DND-41 (cell line): ENCODE data around the gene ADCK1.
A peak's percentile ranks its signal among the peaks of the same experiment; 100 is the strongest.

ENCODE experiments used
- ATAC-seq: fragments of 200-7000 bp; cut with Tn5 transposase; 3 replicates; pipeline ENCODE4 v1.9.1; 2021; ENCODE audit warnings: low read depth; ENCODE audit not compliant: insufficient read depth
- DNase-seq: peaks from one replicate; pipeline ENCODE4 v3.0.0-alpha.2; 2020
- H2AFZ ChIP-seq: 2 replicates; pipeline ENCODE4 v1.6.0; 2012; ENCODE audit warnings: low read depth, low read length
- H3K27ac ChIP-seq: 2 replicates; pipeline ENCODE4 v1.5.1; 2012; ENCODE audit warnings: low read length, inconsistent platforms
- H3K27me3 ChIP-seq: fragments of 200-600 bp; sonication (generic); 2 replicates; pipeline ENCODE4 v1.6.0; 2012; ENCODE audit warnings: low read length, mild to moderate bottlenecking, inconsistent platforms; ENCODE audit not compliant: insufficient read depth, poor library complexity
- H3K36me3 ChIP-seq: 2 replicates; pipeline ENCODE4 v1.5.1; 2012; ENCODE audit warnings: low read length, inconsistent platforms; ENCODE audit not compliant: insufficient read depth
- H3K4me1 ChIP-seq: 2 replicates; pipeline ENCODE4 v1.5.1; 2012; ENCODE audit warnings: mild to moderate bottlenecking, low read length; ENCODE audit not compliant: insufficient read depth
- H3K4me2 ChIP-seq: 2 replicates; pipeline ENCODE4 v1.6.0; 2012; ENCODE audit warnings: mild to moderate bottlenecking, moderate library complexity, low read length, inconsistent platforms; ENCODE audit not compliant: insufficient read depth
- H3K4me3 ChIP-seq, 2 experiments: fragments of 200-600 bp in 1 of 2; shearing (Covaris generic) in 1 of 2; 2 replicates each; pipeline ENCODE4 v1.5.1; 2012 to 2016; ENCODE audit warnings: inconsistent platforms in 2 of 2, low read length in 2 of 2, mild to moderate bottlenecking in 2 of 2, low read depth in 1 of 2, moderate library complexity in 1 of 2
- H3K79me2 ChIP-seq: 2 replicates; pipeline ENCODE4 v1.6.0; 2012; ENCODE audit warnings: low read length, inconsistent platforms; ENCODE audit not compliant: insufficient read depth
- H3K9ac ChIP-seq: 2 replicates; pipeline ENCODE4 v1.6.0; 2012; ENCODE audit warnings: low read depth, mild to moderate bottlenecking, inconsistent platforms, low read length, moderate library complexity
- H3K9me3 ChIP-seq: 2 replicates; pipeline ENCODE4 v1.5.1; 2012; ENCODE audit warnings: low read length, moderate library complexity, mild to moderate bottlenecking, inconsistent platforms; ENCODE audit not compliant: insufficient read depth, severe bottlenecking
- H4K20me1 ChIP-seq: 2 replicates; pipeline ENCODE4 v1.6.0; 2012; ENCODE audit warnings: low read length; ENCODE audit not compliant: insufficient read depth
- EZH2 ChIP-seq: IDR thresholded peaks from 3 replicates; pipeline ENCODE4 v1.6.1; 2012; ENCODE audit warnings: borderline replicate concordance, low read depth, mild to moderate bottlenecking, moderate library complexity, low read length, inconsistent platforms; ENCODE audit not compliant: severe bottlenecking
- TF ChIP-seq, protein P1 (sequence below): IDR thresholded peaks from 2 replicates; pipeline ENCODE4 v1.5.1; 2012; ENCODE audit warnings: borderline replicate concordance, low read length, moderate library complexity, mild to moderate bottlenecking; ENCODE audit not compliant: poor library complexity, severe bottlenecking; ENCODE audit errors: extremely low read depth

Gene ADCK1

DNA sequence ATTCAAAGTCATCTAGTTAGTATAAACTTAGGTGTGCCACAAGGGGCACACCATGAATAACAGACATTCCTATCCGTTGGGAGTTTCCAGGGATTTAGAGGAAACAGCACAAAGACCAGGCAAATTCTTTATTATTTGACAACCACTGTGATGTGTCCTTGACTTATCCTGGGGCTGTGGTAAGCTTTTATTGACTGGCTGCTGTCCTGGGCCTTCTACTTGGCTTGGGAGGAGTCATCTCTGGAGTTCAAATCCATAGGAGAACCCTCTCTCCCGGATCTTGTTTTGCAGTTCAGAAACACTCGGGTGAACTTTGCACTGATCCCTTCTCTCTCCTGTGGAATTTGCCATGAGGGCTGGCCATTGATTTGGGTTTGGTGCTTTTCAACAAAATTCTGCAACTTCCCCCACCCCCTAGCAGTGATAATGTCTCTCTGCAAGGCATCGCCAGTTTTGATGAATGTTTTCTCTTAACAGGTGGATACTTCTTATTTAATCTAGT, 136.3 kb downstream of the ADCK1 start:
- no peak overlapping the region for H3K4me3 ChIP-seq
- TF ChIP-seq, protein P1, sequence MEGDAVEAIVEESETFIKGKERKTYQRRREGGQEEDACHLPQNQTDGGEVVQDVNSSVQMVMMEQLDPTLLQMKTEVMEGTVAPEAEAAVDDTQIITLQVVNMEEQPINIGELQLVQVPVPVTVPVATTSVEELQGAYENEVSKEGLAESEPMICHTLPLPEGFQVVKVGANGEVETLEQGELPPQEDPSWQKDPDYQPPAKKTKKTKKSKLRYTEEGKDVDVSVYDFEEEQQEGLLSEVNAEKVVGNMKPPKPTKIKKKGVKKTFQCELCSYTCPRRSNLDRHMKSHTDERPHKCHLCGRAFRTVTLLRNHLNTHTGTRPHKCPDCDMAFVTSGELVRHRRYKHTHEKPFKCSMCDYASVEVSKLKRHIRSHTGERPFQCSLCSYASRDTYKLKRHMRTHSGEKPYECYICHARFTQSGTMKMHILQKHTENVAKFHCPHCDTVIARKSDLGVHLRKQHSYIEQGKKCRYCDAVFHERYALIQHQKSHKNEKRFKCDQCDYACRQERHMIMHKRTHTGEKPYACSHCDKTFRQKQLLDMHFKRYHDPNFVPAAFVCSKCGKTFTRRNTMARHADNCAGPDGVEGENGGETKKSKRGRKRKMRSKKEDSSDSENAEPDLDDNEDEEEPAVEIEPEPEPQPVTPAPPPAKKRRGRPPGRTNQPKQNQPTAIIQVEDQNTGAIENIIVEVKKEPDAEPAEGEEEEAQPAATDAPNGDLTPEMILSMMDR = no peak
- no peak for TF ChIP-seq EZH2
- no peaks in the 10 kb centered on the region for H3K27me3 ChIP-seq
- H3K27ac ChIP-seq = no peak overlapping the region
- DNase-seq (no peak), ATAC-seq (no peak)
- H4K20me1 ChIP-seq = no peaks in the 10 kb centered on the region
- no peak overlapping the region for H2AFZ ChIP-seq
- peaks cover 25% of the 10 kb centered on the region for H3K36me3 ChIP-seq
- H3K4me2 ChIP-seq = no peak overlapping the region
- no peaks in the 10 kb centered on the region for H3K79me2 ChIP-seq
- H3K9me3 ChIP-seq = peaks cover 20% of the 10 kb centered on the region
- H3K9ac ChIP-seq = no peak overlapping the region
- H3K4me1 ChIP-seq = no peaks in the 10 kb centered on the region

DNA sequence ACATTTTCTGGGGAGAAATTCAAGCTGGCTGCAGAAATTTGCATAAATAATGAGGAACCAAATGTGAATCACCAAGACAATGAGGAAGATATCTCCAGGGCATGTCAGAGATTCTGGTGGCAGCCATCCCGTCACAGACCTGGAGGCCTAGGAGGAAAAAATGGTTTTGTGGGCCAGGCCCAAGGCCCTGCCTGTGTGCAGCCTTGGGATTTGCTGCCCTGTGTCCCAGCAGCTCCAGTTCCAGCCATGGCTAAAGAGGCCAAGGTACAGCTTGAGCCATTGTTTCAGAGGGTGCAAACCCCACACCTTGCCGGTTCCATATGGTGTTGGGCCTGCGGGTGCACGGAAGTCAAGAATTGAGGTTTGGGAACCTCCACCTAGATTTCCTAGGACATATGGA, 147.5 kb downstream of the ADCK1 start:
- Histone ChIP-seq H3K4me3 (no peak overlapping the region), H2AFZ (no peak overlapping the region), H3K27me3 (peaks cover 4% of the 10 kb centered on the region), H3K4me2 (no peak overlapping the region), H3K79me2 (no peaks in the 10 kb centered on the region), H3K9me3 (peaks cover 7% of the 10 kb centered on the region), H3K27ac (no peak overlapping the region), H3K9ac (no peak overlapping the region), H4K20me1 (no peaks in the 10 kb centered on the region), H3K36me3 (no peaks in the 10 kb centered on the region), H3K4me1 (no peaks in the 10 kb centered on the region)
- no peak for DNase-seq
- ATAC-seq = no peak
- TF ChIP-seq EZH2 = no peak
- TF ChIP-seq, protein P1 = no peak

DNA sequence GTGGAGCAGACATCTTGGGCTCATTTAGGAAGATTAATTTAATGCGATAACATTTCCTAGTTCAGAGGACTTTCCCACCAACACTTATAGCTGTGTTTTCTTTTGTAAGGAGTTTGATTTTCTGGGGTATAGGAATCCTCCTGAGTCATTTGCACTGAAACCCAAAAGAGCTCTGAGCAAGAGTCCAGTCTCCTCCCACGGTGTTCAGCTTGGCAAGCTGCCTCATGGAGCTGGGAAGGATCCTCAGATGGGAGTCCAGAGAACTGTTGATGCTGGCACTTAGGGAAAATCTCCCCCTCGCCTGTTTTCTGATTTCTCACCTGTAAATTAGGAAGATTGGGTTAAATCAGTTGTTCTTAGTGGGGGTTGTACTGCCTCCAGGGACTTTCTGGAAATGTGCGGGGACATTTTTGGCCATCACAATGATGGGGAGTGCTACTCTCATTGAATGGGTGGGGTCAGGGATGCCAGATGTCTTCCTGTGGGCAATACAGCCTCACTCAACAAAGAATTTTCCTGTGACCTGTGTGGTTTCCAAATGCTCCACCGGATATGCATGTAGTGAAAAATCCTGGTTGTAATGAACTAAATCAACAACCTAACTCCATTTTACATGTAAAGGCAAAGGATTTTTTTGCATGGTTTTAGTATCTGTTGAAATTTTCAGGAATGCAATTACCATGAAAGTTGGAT, 150.6 kb downstream of the ADCK1 start:
- ATAC-seq = peak; percentile 70
- H3K4me3 ChIP-seq = no peak overlapping the region
- H2AFZ ChIP-seq = no peak overlapping the region
- peaks cover 4% of the 10 kb centered on the region for H3K27me3 ChIP-seq
- no peaks in the 10 kb centered on the region for H4K20me1 ChIP-seq
- DNase-seq = peak; percentile 32
- H3K4me1 ChIP-seq = no peaks in the 10 kb centered on the region
- H3K27ac ChIP-seq = no peak overlapping the region
- H3K36me3 ChIP-seq = no peaks in the 10 kb centered on the region
- no peak overlapping the region for H3K4me2 ChIP-seq
- no peak overlapping the region for H3K9ac ChIP-seq
- H3K9me3 ChIP-seq = peaks cover 7% of the 10 kb centered on the region
- no peaks in the 10 kb centered on the region for H3K79me2 ChIP-seq
- TF ChIP-seq, protein P1 = no peak
- no peak for TF ChIP-seq EZH2
